Endothelial cell of umbilical vein (primary cell): ENCODE data around the gene LORICRIN.

Experiments
- EZH2 ChIP-seq: IDR thresholded peaks from 2 replicates; pipeline ENCODE4 v1.6.1; 2012; ENCODE audit warnings: borderline replicate concordance, low read depth, mild to moderate bottlenecking, moderate library complexity, low read length, inconsistent platforms; ENCODE audit not compliant: severe bottlenecking
- MAX ChIP-seq: IDR thresholded peaks from 2 replicates; pipeline ENCODE4 v1.6.1; 2011; ENCODE audit not compliant: insufficient read depth, insufficient read length
- TF ChIP-seq, protein P1 (sequence below), 2 donors: IDR thresholded peaks; 1 replicate in 1 of 2; 2 replicates in 1 of 2; pipeline ENCODE4 v1.5.1; 2011; ENCODE audit warnings: low read length in 2 of 2, mild to moderate bottlenecking in 2 of 2, moderate library complexity in 2 of 2, control low read depth in 1 of 2, inconsistent platforms in 1 of 2, low read depth in 1 of 2; ENCODE audit not compliant: insufficient read depth in 1 of 2; ENCODE audit errors: extremely low read depth in 1 of 2

DNA sequence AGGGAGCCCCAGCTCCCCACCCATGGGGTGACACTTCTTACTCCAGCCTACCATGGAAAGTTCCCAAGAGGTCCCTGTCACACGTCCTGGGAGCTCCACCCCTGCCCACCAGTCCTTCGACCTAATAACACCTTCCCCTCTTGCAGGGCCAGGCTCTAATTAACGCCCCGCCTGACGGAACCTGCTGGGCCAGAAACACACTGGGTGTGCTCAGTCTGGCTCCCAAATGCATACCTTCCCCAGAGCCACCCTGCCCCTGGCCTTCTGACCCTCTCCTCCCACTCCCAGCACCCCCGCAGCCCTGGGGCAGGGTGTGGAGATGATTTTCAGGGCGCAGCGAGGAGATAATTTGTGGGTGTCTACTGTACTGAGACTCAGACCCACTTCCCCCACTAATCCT, 32.7 kb downstream of the LORICRIN start:
- TF ChIP-seq, protein P1, sequence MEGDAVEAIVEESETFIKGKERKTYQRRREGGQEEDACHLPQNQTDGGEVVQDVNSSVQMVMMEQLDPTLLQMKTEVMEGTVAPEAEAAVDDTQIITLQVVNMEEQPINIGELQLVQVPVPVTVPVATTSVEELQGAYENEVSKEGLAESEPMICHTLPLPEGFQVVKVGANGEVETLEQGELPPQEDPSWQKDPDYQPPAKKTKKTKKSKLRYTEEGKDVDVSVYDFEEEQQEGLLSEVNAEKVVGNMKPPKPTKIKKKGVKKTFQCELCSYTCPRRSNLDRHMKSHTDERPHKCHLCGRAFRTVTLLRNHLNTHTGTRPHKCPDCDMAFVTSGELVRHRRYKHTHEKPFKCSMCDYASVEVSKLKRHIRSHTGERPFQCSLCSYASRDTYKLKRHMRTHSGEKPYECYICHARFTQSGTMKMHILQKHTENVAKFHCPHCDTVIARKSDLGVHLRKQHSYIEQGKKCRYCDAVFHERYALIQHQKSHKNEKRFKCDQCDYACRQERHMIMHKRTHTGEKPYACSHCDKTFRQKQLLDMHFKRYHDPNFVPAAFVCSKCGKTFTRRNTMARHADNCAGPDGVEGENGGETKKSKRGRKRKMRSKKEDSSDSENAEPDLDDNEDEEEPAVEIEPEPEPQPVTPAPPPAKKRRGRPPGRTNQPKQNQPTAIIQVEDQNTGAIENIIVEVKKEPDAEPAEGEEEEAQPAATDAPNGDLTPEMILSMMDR (IDR thresholded peaks at IDR 0.05; ENCODE audit: extremely low read depth in 1 of 2, insufficient read depth in 1 of 2, low read depth in 1 of 2, low read length in 2 of 2) = no peak
- TF ChIP-seq EZH2 (no peak), MAX (no peak)
